Measurements from ENCODE around the gene FOXP1. TPM values are rescaled to one million over a fixed set of nuclear protein-coding genes. Genes with fewer than 3 reads are reported as not detected.

FOXP1 gene
- total and polyA plus RNA-seq, 2 donors (not counting 1 experiment from before 2014, with no cell fraction given), result 91.1 to 508 TPM

DNA sequence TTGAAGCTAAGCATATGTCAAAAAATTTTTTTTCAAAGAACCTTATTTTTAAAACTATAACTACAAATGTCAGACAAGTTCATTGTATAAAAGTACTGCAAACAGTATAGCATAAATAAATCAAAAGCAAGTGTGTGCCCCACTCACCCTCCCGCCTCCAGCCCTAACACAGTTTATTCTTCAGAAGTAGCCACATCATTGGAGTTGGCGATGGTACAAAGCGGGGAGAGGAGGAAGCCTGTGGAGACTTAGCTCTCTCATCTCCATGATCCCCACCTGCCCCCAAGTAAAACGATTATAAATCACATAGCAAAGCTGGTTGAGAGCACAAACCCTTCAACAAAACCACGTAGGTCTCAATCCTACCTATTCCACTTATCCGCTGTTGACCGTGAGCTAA lies 33.6 kb downstream of the FOXP1 start:
- ATAC-seq (ENCODE audit: low read depth) (no peak), DNase-seq (no peak)
- H3K79me2 ChIP-seq (ENCODE audit: control insufficient read depth, insufficient read depth, low read length), result peaks cover 81% of the 10 kb centered on the region
- no peak overlapping the region for H3K9ac ChIP-seq (ENCODE audit: low read length)
- no peak for TF ChIP-seq EZH2 (IDR thresholded peaks at IDR 0.05; ENCODE audit: borderline replicate concordance, insufficient read depth, low read depth, low read length, poor library complexity, severe bottlenecking)
- TF ChIP-seq, protein P1, sequence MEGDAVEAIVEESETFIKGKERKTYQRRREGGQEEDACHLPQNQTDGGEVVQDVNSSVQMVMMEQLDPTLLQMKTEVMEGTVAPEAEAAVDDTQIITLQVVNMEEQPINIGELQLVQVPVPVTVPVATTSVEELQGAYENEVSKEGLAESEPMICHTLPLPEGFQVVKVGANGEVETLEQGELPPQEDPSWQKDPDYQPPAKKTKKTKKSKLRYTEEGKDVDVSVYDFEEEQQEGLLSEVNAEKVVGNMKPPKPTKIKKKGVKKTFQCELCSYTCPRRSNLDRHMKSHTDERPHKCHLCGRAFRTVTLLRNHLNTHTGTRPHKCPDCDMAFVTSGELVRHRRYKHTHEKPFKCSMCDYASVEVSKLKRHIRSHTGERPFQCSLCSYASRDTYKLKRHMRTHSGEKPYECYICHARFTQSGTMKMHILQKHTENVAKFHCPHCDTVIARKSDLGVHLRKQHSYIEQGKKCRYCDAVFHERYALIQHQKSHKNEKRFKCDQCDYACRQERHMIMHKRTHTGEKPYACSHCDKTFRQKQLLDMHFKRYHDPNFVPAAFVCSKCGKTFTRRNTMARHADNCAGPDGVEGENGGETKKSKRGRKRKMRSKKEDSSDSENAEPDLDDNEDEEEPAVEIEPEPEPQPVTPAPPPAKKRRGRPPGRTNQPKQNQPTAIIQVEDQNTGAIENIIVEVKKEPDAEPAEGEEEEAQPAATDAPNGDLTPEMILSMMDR (IDR thresholded peaks at IDR 0.05), result no peak
- no peaks in the 10 kb centered on the region for H3K27me3 Mint-ChIP-seq
- POLR2A ChIA-PET, result no interaction called here
- peaks cover 0 to 3% of the 10 kb centered on the region in 2 experiments for H3K36me3 ChIP-seq (replicated peaks in 1 of 2; ENCODE audit: control extremely low read depth in 1 of 2, control insufficient read depth in 1 of 2, extremely low read depth in 1 of 2, insufficient read depth in 2 of 2, low read length in 1 of 2)
- no peak overlapping the region for H3K27ac Mint-ChIP-seq
- H3K4me2 ChIP-seq (replicated peaks; ENCODE audit: low read depth, low read length, poor library complexity, severe bottlenecking), result no peak overlapping the region
- peaks cover 4 to 29% of the 10 kb centered on the region in 2 donors for H3K4me1 ChIP-seq (ENCODE audit: control insufficient read depth in 2 of 2, insufficient read depth in 2 of 2, low read length in 2 of 2)
- no peak overlapping the region for H3K27ac ChIP-seq (ENCODE audit: low read length in 2 of 2)
- H3K9me3 Mint-ChIP-seq (ENCODE audit: insufficient read depth), result no peaks in the 10 kb centered on the region
- peaks cover 18% of the 10 kb centered on the region for H4K20me1 ChIP-seq (ENCODE audit: control insufficient read depth, insufficient read depth, low read length, poor library complexity, severe bottlenecking)
- H3K9me3 ChIP-seq (ENCODE audit: control extremely low read depth in 1 of 3, control insufficient read depth in 2 of 3, insufficient read depth in 1 of 3, low read length in 2 of 3), result no peaks in the 10 kb centered on the region
- no peaks in the 10 kb centered on the region for H3K27me3 ChIP-seq (replicated peaks in 1 of 4; ENCODE audit: control extremely low read depth in 1 of 4, control insufficient read depth in 3 of 4, insufficient read depth in 4 of 4, low read length in 3 of 4)
- H2AFZ ChIP-seq (ENCODE audit: insufficient read depth, low read depth, low read length, poor library complexity, severe bottlenecking), result no peak overlapping the region
- no peak overlapping the region for H3K4me3 ChIP-seq (ENCODE audit: control extremely low read depth in 1 of 5, extremely low read depth in 1 of 5, insufficient read depth in 1 of 5, low read depth in 2 of 5, low read length in 4 of 5)
- no peak overlapping the region for H3K4me3 Mint-ChIP-seq
- intact Hi-C loops (cut with micrococcal nuclease), result no loop called here
- peaks cover 23% of the 10 kb centered on the region for H3K4me1 Mint-ChIP-seq
- WGBS (ENCODE audit: insufficient coverage), result 60% methylated on average over 5 of the region's 7 CpGs
- CTCF ChIA-PET, result interaction anchor here (0.6 kb wide), 1 partner anchor 57 kb away, joined by 3 read pairs; no protein-coding TSS in a partner anchor

DNA sequence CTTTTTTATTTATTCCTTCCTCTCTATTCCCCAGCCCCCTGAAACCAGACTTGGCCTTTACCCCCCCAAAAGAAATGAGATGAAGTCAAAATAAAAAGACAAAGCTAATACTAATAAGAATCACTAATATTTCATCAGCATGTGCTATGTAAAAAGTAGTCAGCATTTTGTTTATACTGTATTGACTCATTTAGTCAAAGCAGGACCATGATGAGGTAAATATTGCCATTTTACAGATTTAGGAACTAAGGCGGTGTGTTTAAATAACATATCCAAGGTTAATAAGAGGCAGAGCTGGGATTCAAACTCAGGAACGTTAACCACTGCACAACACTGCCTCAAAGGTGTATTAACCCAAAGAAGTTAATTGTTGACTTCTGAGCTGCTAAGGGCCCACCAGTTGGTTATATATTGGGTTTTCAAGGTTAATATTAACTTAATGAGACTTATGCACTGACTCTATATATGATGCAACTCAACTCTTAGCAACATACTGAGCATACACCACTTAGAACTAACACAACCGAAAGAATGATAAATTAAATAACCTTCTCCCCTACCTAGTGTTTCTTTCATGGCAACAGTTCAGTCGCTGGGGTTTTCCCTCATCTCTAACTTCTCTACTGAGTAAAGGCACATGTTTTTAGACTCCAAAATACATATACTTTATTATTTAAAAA lies 34.7 kb downstream of the FOXP1 start:
- ATAC-seq (ENCODE audit: low read depth), result no peak

More for the DNA sequence above, 34.7 kb downstream of the FOXP1 start:
- Histone ChIP-seq H3K4me1 (ENCODE audit: control insufficient read depth in 2 of 2, insufficient read depth in 2 of 2, low read length in 2 of 2) (peaks cover 4 to 23% of the 10 kb centered on the region in 2 donors), H3K9me3 (ENCODE audit: control extremely low read depth in 1 of 3, control insufficient read depth in 2 of 3, insufficient read depth in 1 of 3, low read length in 2 of 3) (no peaks in the 10 kb centered on the region), H3K79me2 (ENCODE audit: control insufficient read depth, insufficient read depth, low read length) (peaks cover 71% of the 10 kb centered on the region), H3K27me3 (replicated peaks in 1 of 4; ENCODE audit: control extremely low read depth in 1 of 4, control insufficient read depth in 3 of 4, insufficient read depth in 4 of 4, low read length in 3 of 4) (no peaks in the 10 kb centered on the region), H4K20me1 (ENCODE audit: control insufficient read depth, insufficient read depth, low read length, poor library complexity, severe bottlenecking) (peaks cover 18% of the 10 kb centered on the region), H2AFZ (ENCODE audit: insufficient read depth, low read depth, low read length, poor library complexity, severe bottlenecking) (no peak overlapping the region), H3K4me2 (replicated peaks; ENCODE audit: low read depth, low read length, poor library complexity, severe bottlenecking) (no peak overlapping the region), H3K9ac (ENCODE audit: low read length) (no peak overlapping the region), H3K27ac (ENCODE audit: low read length in 2 of 2) (no peak overlapping the region), H3K36me3 (replicated peaks in 1 of 2; ENCODE audit: control extremely low read depth in 1 of 2, control insufficient read depth in 1 of 2, extremely low read depth in 1 of 2, insufficient read depth in 2 of 2, low read length in 1 of 2) (peaks cover 0 to 3% of the 10 kb centered on the region in 2 experiments), H3K4me3 (ENCODE audit: control extremely low read depth in 1 of 5, extremely low read depth in 1 of 5, insufficient read depth in 1 of 5, low read depth in 2 of 5, low read length in 4 of 5) (no peak overlapping the region)
- H3K9me3 Mint-ChIP-seq (ENCODE audit: insufficient read depth), result no peaks in the 10 kb centered on the region
- POLR2A ChIA-PET, result no interaction called here
- DNase-seq, result no peak
- H3K27me3 Mint-ChIP-seq, result peaks cover 3% of the 10 kb centered on the region
- TF ChIP-seq, protein P1 (IDR thresholded peaks at IDR 0.05), result no peak
- TF ChIP-seq EZH2 (IDR thresholded peaks at IDR 0.05; ENCODE audit: borderline replicate concordance, insufficient read depth, low read depth, low read length, poor library complexity, severe bottlenecking), result no peak
- peaks cover 22% of the 10 kb centered on the region for H3K4me1 Mint-ChIP-seq
- intact Hi-C loops (cut with micrococcal nuclease), result no loop called here
- H3K4me3 Mint-ChIP-seq, result no peak overlapping the region
- no peak overlapping the region for H3K27ac Mint-ChIP-seq
- CTCF ChIA-PET, result no interaction called here
- WGBS (ENCODE audit: insufficient coverage), result 33% methylated on average over 1 of the region's 4 CpGs

Measured in B cell (primary cell).